ENCODE results near the gene DSCAML1.

DSCAML1 gene

GRCh38 chr11:117724104-117724503 lies 72.9 kb downstream of the DSCAML1 start:
- TF ChIP-seq CTCF (IDR thresholded peaks at IDR 0.05; ENCODE audit: low read length, missing control alignments) = no peak
- no peak for DNase-seq (ENCODE audit: low read depth)
- no peak overlapping the region for H3K4me3 ChIP-seq (replicated peaks; ENCODE audit: low read depth, low read length)

GRCh38 chr11:117723277-117724024 lies 73.6 kb downstream of the DSCAML1 start:
- DNase-seq (ENCODE audit: low read depth) = no peak
- TF ChIP-seq CTCF (IDR thresholded peaks at IDR 0.05; ENCODE audit: low read length, missing control alignments) = no peak
- H3K4me3 ChIP-seq (replicated peaks; ENCODE audit: low read depth, low read length) = no peak overlapping the region

- no peak for DNase-seq (ENCODE audit: low read depth)
- TF ChIP-seq CTCF (IDR thresholded peaks at IDR 0.05; ENCODE audit: low read length, missing control alignments) = no peak
- no peak overlapping the region for H3K4me3 ChIP-seq (replicated peaks; ENCODE audit: low read depth, low read length)
Observed at GRCh38 chr11:117722082-117722481, 74.9 kb downstream of the DSCAML1 start.

- H3K4me3 ChIP-seq (replicated peaks; ENCODE audit: low read depth, low read length) = no peak overlapping the region
- DNase-seq (ENCODE audit: low read depth) = no peak
- TF ChIP-seq CTCF (IDR thresholded peaks at IDR 0.05; ENCODE audit: low read length, missing control alignments) = no peak
Observed at GRCh38 chr11:117720061-117720511, 76.9 kb downstream of the DSCAML1 start.

- no peak for DNase-seq (ENCODE audit: low read depth)
- H3K4me3 ChIP-seq (replicated peaks; ENCODE audit: low read depth, low read length) = no peak overlapping the region
- no peak for TF ChIP-seq CTCF (IDR thresholded peaks at IDR 0.05; ENCODE audit: low read length, missing control alignments)
Observed at GRCh38 chr11:117719480-117719879, 77.5 kb downstream of the DSCAML1 start.

GRCh38 chr11:117717485-117718314 lies 79.3 kb downstream of the DSCAML1 start:
- no peak for DNase-seq (ENCODE audit: low read depth)
- no peak overlapping the region for H3K4me3 ChIP-seq (replicated peaks; ENCODE audit: low read depth, low read length)
- TF ChIP-seq CTCF (IDR thresholded peaks at IDR 0.05; ENCODE audit: low read length, missing control alignments) = no peak
